ENCODE results near the gene ADAMTS8. TPM values are rescaled to one million over a fixed set of nuclear protein-coding genes. Genes with fewer than 3 reads are reported as not detected.

Gene ADAMTS8
- total RNA-seq, 4 donors from 2014 or later, result 0.85 to 1.7 TPM; not detected in 2

- Histone ChIP-seq H3K27me3 (no peaks in the 10 kb centered on the region), H3K36me3 (no peaks in the 10 kb centered on the region), H3K9me3 (no peaks in the 10 kb centered on the region), H3K4me3 (no peak overlapping the region), H3K27ac (no peak overlapping the region), H3K4me1 (no peaks in the 10 kb centered on the region)
- no peak for DNase-seq
- TF ChIP-seq POLR2A (IDR thresholded peaks at IDR 0.05) (no peak), CTCF (IDR thresholded peaks at IDR 0.05) (no peak)
Observed at GRCh38 chr11:130369141-130369691, 59.2 kb downstream of the ADAMTS8 start.

- Histone ChIP-seq H3K27me3 (no peaks in the 10 kb centered on the region), H3K4me1 (no peaks in the 10 kb centered on the region), H3K36me3 (no peaks in the 10 kb centered on the region), H3K9me3 (peaks cover 0 to 6% (median 0%) of the 10 kb centered on the region in 4 donors), H3K27ac (no peak overlapping the region), H3K4me3 (no peak overlapping the region)
- DNase-seq, result no peak
- TF ChIP-seq CTCF (IDR thresholded peaks at IDR 0.05) (no peak), POLR2A (IDR thresholded peaks at IDR 0.05) (no peak)
Observed at GRCh38 chr11:130359419-130359818, 69.0 kb downstream of the ADAMTS8 start.

- Histone ChIP-seq H3K9me3 (peaks cover 0 to 6% (median 0%) of the 10 kb centered on the region in 4 donors), H3K4me1 (no peaks in the 10 kb centered on the region), H3K4me3 (no peak overlapping the region), H3K36me3 (no peaks in the 10 kb centered on the region), H3K27me3 (no peaks in the 10 kb centered on the region), H3K27ac (no peak overlapping the region)
- DNase-seq, result no peak
- TF ChIP-seq CTCF (IDR thresholded peaks at IDR 0.05) (no peak), POLR2A (IDR thresholded peaks at IDR 0.05) (no peak)
Observed at GRCh38 chr11:130358398-130358797, 70.0 kb downstream of the ADAMTS8 start.

Other genes with a start within 250 kb of the ADAMTS8 start
- 100 to 1,000 TPM in 1 of 4 donors, 10 to 100 TPM in 3; 39.2 to 113 (median 45.8) TPM for gene ZBTB44, start 113.7 kb downstream of the ADAMTS8 start, total RNA-seq
- gene ADAMTS15, start 20.0 kb upstream of the ADAMTS8 start, total RNA-seq, result 1 to 10 TPM in 3 of 4 donors, under 1 TPM in 1; 0.53 to 5.8 (median 2.6) TPM